Stimulated activated CD4-positive, alpha-beta T cell treated with anti-CD3 and anti-CD28 coated beads, Interleukin-12 subunit alpha, Interleukin-12 subunit beta, amount 100 ng/mL, for 24 hours (primary cell): ENCODE measurements around the gene RCSD1.
A peak's percentile ranks its signal among the peaks of the same experiment; 100 is the strongest.

Experiments
- DNase-seq, 2 experiments: peaks; one replicate each; pipeline ENCODE4 v3.0.0-alpha.2; 2020; ENCODE audit warnings: low read depth in 2 of 2

The RCSD1 gene

DNA sequence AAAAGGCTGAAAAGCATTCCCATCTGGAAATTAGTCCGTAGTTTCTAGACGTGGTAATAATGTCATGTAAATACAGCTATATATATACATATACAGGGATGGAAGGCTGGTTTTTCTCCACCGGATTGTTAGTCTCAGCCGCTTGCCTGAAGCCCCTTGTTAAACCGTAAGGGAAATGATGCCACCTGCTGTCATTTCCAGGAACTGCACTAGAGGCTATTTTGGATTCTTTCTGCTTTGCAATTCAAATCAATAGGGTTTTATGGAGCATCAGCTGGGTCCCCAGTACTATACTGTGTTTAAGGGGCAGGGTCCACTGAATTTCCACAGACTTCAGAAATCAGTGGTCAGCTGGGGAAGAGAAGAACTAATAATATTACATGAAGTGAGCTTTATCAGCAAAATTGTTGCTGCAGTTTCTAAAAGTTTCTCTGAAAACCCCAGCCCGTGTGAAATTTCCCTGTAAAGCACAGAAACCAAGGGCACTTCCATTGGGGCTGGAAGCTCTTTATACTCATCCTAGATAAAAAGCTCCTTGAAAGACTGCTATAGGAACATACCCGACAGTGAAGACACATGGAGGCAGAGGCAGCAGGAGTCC, 58.0 kb downstream of the RCSD1 start:
- DNase-seq, result peak; percentile 60 to 81

DNA sequence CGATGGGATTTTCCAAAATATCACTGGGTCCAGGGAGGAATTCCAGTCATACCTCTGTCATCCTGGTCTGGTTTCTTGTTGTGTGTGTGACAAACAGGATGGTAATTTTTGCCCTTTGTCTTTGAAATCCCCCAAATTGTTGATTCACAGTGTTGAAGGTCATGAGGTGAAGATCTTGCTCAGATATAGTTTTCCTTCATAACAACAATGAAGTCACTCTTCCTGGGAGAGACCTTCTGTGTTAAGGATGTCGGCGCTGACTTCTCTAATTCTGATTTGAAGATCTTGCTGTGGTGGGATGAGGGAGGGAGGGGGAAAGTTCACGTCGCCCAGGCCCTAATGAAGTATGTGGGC, 59.5 kb downstream of the RCSD1 start:
- DNase-seq, result no peak

DNA sequence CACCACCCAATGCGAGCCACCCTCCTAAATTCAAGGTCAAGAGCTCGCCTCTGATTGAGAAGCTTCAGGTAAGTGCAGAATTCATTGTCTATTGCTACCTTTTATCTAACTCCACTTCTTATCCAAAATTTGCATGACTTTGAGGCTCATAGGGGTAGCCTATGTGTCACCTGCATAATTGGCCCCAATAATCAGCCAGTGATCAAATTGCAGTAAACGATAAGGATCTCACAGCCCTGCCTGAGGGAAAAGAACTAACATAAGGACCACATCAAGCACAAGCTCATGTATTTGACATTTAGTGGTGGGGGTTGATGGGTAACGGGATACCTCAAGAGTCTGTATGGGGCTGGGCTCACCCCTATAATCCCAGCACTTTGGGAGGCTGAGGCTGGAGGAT, 60.0 kb downstream of the RCSD1 start:
- no peak for DNase-seq

DNA sequence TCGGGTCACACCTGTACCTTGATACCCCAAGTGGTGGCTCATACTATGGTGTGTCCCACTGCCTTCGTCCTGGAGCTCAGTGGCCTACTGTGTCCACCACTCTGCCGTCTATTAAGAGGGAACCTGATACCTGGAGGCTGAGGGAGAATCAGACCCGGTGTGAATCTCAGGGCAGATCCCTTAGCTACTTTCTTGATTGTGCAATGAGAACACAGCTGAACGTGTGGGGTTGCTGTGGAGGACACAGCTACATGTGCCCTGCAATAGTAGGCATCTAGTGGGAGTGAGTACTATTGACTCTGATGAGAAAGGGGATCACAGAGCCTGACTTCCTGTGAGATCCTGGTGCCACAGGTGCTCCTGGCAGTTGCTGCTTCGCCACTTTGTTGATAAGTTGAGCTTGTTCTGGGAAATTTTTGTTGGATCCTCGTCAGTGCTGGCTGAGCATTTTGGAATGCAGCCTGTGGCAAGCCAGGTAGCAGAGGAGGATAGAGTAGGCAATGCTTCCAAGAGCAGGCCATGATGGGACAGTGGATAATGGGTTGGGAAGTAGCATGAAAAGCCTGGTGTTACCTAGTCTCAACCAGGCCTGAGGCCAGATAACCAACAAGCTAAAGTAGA, 63.5 kb downstream of the RCSD1 start:
- DNase-seq, result no peak

DNA sequence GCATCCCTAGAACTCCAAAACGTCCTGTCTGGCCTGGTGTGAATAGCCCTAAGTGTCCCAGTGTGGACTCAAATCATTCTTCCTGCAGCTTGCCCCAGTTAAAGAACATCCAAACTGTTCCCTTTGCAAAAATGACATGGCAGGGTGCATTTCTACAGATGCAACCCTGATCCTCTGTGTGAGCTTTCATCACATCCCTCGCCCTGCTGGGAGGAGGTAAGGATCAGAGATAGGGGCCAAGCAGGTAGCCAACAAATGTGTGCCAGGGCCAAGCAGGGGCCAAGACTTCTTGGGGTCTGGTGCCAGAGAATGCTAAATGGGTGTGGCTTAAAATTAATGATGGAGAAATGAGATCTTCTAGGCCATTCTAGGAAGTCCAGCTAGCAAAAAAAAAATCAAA, 64.7 kb downstream of the RCSD1 start:
- DNase-seq, result no peak

DNA sequence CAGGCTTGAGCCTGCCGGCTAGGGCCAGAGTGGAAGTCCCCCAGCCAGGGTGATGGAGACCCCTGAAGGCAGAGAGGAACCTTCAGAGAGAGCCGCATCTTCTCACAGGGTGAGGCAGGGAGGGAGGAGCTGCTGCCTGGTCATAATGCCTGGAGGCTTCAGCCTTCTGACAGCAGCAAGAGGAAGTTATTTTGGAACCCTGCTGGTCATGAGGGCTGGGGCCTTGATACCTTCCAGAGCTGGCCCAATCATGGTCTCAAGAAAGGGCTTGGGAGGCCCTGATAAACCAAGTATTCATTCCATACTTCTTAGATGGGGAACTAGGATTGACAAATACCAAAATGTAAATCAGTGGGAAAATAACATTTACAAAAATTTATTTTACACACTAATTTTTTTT, 65.1 kb downstream of the RCSD1 start:
- DNase-seq, result no peak

DNA sequence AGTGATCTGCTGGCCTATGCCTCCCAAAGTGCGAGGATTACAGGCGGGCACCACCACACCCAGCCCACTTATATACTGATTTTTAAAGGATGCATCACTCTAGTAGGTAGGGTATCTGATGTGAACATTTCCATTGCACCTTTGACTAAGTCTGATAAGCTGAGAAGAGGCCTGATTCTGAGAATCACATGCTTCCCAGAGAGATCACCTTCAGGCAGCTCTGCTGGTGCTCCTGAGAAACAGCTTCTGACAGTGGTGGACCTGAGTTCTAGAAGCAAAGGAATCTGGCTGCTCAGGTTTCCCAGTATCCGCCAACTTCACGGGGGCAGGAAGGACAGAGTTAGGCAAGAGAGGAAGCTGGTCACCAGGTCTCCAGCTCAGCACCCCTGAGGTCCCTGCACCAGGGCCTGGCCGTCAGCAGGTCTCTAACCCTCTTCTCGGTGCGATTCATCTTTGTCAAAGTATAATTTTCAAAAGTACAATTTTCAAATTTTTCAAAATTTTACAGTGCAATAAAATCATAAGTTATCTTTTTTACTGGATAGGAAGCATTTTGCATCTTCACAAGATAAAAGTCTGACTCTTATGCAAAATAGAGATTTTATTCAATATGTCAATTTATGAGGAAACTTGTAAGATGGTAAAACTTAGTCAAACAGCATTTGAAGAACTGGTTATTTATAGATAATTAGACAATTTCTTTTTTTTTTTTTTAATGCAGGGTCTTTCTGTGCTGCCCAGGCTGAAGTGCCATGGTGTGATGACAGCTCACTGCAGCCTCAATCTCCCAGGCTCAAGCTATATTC, 65.9 kb downstream of the RCSD1 start:
- no peak for DNase-seq

DNA sequence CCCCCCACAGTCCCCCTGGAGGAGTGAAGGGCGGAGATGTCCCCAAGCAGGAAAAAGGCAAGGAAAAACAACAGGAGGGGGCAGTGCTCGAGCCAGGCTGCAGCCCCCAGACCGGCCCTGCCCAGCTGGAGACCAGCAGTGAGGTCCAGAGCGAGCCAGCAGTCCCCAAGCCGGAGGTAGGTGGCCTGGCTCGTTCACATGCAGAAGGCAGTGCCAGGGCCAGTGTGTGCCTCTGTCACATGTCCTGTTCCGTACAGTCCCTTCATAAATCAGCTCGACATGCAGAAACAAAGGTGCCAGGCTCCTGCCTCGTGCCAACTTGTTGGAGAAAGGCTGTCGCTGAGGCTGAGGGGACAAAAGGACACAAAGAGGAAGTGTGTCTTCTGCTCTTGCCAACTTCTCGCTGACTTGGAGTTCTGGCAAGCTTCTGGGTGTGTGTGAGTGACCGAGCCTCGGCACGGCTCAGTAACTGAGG, 67.7 kb downstream of the RCSD1 start:
- no peak for DNase-seq

DNA sequence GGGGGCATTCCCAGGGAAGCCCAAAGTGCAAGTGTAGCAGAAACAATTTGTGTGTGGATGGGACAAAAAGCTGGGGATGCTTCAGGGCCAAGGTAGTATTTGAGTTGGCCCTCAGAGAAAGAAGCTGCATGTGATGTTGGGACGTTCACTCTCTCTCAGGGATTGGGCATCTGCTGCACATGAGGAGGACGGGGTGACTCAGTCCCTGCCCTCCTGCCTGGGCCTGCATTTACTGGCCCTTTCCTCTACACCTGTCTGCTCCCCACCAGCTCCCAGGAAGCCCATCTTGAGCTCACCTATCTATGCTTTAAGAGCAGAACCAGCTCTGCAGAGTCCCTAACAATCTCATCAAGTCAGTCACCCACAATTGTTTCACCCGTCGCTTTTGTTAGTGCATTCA, 68.3 kb downstream of the RCSD1 start:
- DNase-seq, result no peak

DNA sequence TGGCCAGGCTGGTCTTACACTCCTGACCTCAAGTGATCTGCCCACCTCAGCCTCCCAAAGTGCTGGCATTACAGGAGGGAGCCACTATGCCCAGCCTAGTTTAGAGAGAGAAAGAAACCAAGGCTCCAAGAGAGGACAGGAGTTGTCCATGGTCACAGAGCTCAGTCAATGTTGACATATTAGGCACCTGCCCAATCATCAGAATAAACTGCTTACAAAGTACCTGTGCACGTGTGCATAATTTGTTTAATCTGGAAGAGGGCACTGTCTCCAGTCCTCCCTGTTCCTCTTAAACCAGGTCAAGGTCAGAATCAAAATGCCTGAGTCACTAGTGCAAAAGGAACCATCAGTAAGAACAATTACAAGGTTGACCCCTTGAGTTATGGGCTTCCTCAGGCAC, 71.5 kb downstream of the RCSD1 start:
- no peak for DNase-seq

DNA sequence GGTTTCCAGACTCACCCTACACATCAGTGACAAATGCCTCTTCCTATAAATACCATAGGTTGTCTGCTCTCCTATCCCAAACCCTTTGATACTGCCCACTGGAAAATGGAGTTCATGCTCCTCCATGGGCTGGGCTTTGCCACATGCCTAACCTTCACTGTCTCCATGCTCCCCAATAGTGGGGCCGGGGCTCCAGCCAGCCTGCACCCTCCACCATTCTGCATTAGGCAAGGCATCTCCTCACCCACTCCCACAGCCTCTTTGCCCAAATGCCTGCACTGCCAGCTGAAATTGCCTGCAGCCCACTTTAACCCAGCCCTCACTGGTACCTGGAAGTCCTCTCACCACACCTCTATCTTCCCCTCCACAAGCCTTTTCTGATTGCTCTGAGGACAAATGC, 73.5 kb downstream of the RCSD1 start:
- DNase-seq, result no peak

DNA sequence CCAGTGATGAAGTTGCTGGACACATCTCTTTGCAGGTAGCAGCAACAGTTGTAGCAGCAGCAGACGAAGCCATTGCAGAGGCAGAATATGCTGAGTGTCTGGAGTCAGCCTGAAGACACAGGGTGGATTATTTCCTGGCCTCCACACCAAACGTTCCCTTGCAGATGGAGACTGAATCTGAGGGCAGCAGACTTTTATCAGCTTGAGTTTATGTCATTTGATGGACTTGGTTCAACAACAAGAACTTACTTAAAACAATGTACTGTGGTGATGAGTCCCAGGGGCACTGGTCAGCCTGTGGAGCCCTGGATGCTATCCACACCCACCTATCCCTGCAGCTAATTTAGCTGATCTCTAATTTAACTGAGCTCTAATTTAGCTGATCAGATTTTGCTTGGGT, 74.7 kb downstream of the RCSD1 start:
- no peak for DNase-seq

DNA sequence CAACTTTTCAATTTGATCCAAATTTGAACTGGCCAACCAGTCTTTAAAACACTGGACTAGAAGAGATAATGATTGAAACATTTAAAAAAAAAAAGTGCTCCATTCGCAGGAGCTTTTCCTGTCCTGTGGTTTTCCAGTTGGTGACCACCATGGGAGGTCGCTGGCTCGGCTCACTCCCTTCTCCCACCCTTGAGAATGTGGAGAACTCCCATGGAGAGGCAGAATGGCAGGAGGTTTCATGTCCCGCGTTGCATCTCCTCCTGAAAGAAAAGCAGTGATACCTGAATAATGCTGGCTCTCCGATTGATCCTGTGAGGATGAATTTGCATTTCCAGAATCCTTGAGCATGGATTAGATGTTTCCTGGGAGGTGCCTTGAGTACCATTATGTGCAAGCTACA, 75.2 kb downstream of the RCSD1 start:
- DNase-seq, result no peak

DNA sequence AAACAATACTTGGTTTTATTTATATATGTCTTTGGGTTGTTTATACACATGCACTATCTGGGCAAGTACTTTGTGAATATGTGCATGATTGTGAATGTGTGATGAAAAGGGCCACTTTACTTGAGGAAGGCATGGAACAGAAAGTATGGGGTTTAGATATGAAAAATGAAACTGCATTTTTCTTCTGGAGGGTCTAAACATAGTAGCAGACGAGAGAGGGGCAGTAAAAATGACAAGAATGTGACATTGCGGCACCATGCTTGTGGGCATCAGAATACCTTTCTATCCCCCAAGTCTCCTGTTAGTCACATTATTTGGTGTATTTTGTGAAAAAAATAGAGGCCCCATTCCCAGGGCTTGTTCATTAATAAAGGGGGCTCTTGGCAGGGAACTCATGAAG, 76.3 kb downstream of the RCSD1 start:
- no peak for DNase-seq

DNA sequence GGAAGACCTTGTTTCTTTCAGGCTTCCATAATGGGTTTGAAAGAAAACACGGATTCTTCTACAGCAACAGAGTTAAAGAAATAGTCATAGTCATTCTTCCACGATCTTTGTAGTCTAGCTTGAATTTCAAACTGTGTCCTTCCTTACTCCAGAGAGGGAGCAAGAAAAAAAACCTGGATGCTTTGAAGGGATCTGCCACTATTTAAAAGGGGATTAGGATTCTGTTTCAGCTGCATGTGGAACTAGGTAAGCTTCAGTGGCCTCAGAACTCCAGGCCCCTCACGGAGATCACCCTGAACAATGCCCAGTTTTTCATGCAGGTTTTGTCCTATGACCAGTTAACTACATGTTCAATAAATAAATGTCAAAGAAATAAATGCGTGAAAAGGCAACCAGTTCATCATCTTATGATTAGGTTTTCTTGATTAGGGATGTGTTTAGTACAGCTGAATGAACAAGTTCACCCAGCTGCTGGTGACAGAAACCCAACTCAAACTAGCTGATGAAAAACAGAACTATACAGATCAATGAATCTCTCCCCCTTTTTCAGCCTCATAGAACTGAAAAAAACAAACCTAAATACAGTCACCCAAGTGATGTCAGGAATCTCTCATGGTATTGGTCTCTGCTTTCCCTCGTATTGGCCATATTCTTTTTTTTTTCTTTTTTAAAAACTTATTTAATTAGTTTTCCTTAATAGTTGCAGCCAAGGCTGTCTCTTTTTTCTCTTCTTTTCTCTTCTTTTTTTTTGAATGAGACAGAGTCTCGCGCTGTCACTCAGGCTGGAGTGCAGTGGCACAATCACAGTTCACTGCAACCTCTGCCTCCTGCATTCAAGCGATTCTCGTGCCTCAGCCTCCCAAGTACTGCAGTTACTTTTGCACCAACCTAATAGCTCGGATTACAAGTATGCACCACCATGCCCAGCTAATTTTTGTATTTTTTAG, 77.2 kb downstream of the RCSD1 start:
- no peak for DNase-seq

DNA sequence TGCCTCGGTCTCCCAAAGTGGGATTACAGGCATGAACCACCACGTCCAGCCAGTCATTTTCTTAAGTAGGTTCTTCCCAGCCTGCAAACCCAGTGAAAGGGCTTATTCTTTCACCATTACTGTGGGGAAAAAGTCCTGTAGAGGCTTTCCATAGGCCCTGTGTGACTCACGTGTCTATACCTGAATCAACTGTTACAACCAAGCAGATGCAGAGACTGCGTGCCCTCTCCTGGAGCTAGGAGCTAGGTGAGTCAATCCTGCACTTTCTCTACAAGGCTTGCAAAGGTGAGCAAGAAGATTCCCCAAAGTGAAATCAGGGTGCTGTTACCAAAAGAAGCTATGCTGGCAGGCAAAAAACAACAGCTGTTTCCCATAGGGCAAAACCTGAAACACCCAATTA, 77.9 kb downstream of the RCSD1 start:
- DNase-seq, result no peak

DNA sequence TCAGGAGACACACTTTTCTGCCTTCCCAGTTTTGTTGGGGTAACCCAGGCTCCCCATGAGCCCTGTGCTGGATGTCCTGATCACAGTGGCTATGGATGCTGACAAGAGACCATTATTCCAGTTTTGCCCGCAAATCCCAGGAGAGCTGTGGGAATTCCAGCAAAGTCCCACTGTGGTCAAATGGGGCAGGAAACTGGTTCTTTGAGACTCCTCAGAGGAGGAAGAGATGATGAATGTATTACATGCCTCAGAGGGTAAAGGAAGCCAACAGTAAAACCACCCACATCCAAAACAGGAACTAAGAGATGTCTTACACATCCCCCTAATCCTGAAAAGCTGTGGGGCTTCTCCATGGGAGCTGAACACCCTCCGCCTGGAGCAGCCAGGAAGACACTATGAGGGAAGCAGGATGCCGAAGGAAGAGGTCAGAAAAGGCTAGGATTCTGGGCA, 78.9 kb downstream of the RCSD1 start:
- no peak for DNase-seq

DNA sequence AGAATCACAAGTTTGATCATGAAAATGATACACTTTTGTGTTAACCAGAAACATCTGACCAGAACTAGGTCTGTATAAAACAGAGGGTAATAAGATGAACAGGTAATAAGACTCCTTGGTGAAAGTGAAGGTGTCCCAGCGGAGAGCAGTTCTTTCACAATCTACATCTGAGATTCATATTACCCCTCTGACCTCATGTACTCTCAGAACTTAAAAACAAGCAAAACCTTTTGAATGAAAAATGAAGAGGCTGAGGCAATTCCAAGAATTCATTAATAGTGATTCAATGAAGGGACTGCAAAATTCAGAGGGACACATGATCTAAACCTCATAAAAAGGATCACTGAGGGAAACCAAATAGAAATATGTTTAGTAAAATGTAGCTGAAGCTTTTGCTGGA, 80.8 kb downstream of the RCSD1 start:
- DNase-seq, result no peak

DNA sequence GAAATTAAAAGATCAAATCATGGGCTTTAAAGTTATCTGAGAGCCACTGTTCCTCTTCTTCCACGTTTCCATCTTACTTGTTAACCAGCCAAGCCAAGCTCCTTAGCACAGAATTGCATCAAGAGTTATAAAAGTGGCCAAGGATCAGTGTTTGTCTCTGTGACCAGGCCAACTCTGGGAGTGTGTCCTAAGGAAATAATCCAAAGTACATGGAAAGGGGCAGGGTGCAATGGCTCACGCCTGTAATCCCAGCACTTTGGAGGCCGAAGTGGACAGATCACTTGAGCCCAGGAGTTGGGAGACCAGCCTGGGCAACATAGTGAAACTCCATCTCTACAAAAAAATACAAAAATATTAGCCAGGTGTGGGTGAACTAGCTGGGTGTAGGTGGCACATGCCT, 81.8 kb downstream of the RCSD1 start:
- no peak for DNase-seq

DNA sequence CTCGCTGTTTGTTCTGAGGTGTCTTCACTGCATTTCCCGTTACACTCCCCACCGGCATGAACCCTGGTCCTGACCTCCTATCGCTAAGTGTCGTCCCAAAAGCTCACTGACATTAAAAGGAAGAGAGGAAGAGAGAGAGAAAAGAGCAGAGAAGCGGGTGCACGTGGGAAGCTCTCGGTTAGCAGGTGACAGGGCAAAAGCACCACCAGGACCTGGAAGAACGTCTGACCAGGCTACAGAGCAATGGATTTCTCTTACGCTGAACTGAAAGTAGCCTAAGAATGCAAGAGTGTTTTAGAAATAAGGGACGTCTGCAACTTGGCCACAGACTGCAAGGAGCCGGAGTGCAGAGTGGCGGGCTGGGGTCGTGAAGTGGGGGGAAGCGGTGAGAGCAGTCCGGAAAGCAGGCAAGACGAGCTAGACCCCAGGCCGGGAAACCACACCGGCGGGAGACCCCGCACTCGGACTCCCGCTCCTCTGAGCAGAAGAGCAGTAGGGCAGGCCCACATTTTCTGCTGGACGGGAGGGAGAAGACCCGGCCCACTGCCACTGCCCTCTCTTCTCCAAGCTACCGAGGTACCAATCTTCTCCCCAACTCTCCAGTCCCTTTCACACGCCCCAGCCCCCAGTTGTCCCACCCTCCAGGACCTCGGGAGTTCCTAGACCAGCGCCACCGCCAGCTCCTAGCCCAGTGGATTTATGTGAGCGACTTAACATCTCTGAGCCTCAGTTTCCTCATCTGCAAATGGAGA, 83.5 kb downstream of the RCSD1 start:
- DNase-seq, result peak in 1 of 2 experiments; percentile 17

DNA sequence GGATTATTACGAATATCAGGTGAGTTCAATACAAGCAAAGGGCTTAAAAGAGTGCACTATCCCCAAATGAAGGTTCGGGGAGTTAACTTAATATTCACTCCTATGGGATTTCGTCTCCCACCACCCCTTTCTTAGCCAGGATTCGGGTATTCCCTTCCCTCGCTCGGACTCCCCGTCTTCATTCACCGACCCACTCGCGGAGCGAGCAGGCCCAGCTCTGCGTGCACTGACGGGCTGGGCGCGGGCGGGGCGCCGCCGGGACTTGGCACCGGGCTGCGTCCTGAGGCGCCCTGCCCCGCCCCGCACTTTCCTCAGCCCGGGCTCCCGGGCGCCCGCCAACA, 84.0 kb downstream of the RCSD1 start:
- peak in 1 of 2 experiments; percentile 75 for DNase-seq
